Measurements from ENCODE around the gene MYO1D. TPM values are rescaled to one million over a fixed set of nuclear protein-coding genes. Genes with fewer than 3 reads are reported as not detected.
"Not testable (repeated sequence)": the region's sequence is repeated elsewhere in the genome, so short reads cannot be mapped to it uniquely, and the experiment has no call there.

The MYO1D gene
- polyA plus RNA-seq, 4 donors: 10.3 to 30.6 (median 27.6) TPM

GRCh38 chr17:32558997-32559650 is 317.8 kb downstream of the MYO1D start:
- DNase-seq (ENCODE audit: low read depth in 4 of 4, low spot score in 3 of 4): no peak

- no peak for DNase-seq (ENCODE audit: low read depth in 4 of 4, low spot score in 3 of 4)
These were observed 318.5 kb downstream of the MYO1D start for GRCh38 chr17:32558326-32558955.

- no peak for DNase-seq (ENCODE audit: low read depth in 4 of 4, low spot score in 3 of 4)
These were observed 321.2 kb downstream of the MYO1D start for GRCh38 chr17:32555611-32556310.

GRCh38 chr17:32553168-32553567 is 323.8 kb downstream of the MYO1D start:
- no peak for DNase-seq (ENCODE audit: low read depth in 4 of 4, low spot score in 3 of 4)

- DNase-seq (ENCODE audit: low read depth in 4 of 4, low spot score in 3 of 4): no peak
These were observed 324.6 kb downstream of the MYO1D start for GRCh38 chr17:32552280-32552679.

GRCh38 chr17:32551186-32551955 is 325.6 kb downstream of the MYO1D start:
- DNase-seq (ENCODE audit: low read depth in 4 of 4, low spot score in 3 of 4): no peak

GRCh38 chr17:32549559-32549958 is 327.4 kb downstream of the MYO1D start:
- DNase-seq (ENCODE audit: low read depth in 4 of 4, low spot score in 3 of 4): no peak

- no peak for DNase-seq (ENCODE audit: low read depth in 4 of 4, low spot score in 3 of 4)
These were observed 330.9 kb downstream of the MYO1D start for GRCh38 chr17:32546031-32546444.

GRCh38 chr17:32542186-32542585 is 334.7 kb downstream of the MYO1D start:
- no peak for DNase-seq (ENCODE audit: low read depth in 4 of 4, low spot score in 3 of 4)

GRCh38 chr17:32541640-32542039 is 335.3 kb downstream of the MYO1D start:
- no peak for DNase-seq (ENCODE audit: low read depth in 4 of 4, low spot score in 3 of 4)

- DNase-seq (ENCODE audit: low read depth in 4 of 4, low spot score in 3 of 4): no peak
These were observed 339.9 kb downstream of the MYO1D start for GRCh38 chr17:32536736-32537643.

GRCh38 chr17:32533296-32533695 is 343.6 kb downstream of the MYO1D start:
- DNase-seq (ENCODE audit: low read depth in 4 of 4, low spot score in 3 of 4): no peak

GRCh38 chr17:32529604-32530003 is 347.3 kb downstream of the MYO1D start:
- no peak for DNase-seq (ENCODE audit: low read depth in 4 of 4, low spot score in 3 of 4)

GRCh38 chr17:32528825-32529224 is 348.1 kb downstream of the MYO1D start:
- no peak for DNase-seq (ENCODE audit: low read depth in 4 of 4, low spot score in 3 of 4)

GRCh38 chr17:32527146-32527545 is 349.8 kb downstream of the MYO1D start:
- no peak for DNase-seq (ENCODE audit: low read depth in 4 of 4, low spot score in 3 of 4)

GRCh38 chr17:32525122-32525521 is 351.8 kb downstream of the MYO1D start:
- DNase-seq (ENCODE audit: low read depth in 4 of 4, low spot score in 3 of 4): no peak

GRCh38 chr17:32524553-32524880 is 352.4 kb downstream of the MYO1D start:
- DNase-seq (ENCODE audit: low read depth in 4 of 4, low spot score in 3 of 4): not testable (repeated sequence)

- DNase-seq (ENCODE audit: low read depth in 4 of 4, low spot score in 3 of 4): no peak
These were observed 352.9 kb downstream of the MYO1D start for GRCh38 chr17:32523827-32524552.

GRCh38 chr17:32523017-32523680 is 353.8 kb downstream of the MYO1D start:
- DNase-seq (ENCODE audit: low read depth in 4 of 4, low spot score in 3 of 4): no peak

Measured in left renal pelvis (tissue), 4 donors.